H1 (cell line): ENCODE measurements around the gene TBCA. TPM values are rescaled to one million over a fixed set of nuclear protein-coding genes. Genes with fewer than 3 reads are reported as not detected.

ENCODE experiments used
- CTCF ChIA-PET: fragments of 300-600 bp; sonication (Branson Sonifier 250); formaldehyde crosslinking; loops from one replicate; lab custom pipeline; 2021; ENCODE audit not compliant: partially characterized antibody; lab: Charles Lee
- POLR2A ChIA-PET: fragments of 300-600 bp; sonication (Branson Sonifier 250); formaldehyde crosslinking; loops from one replicate; lab custom pipeline; 2021; ENCODE audit warnings: inconsistent platforms; ENCODE audit not compliant: partially characterized antibody; lab: Charles Lee
- DNase-seq, 2 experiments: peaks; one replicate each; pipeline versions ENCODE4 v3.0.0 to v3.0.0-alpha.2; 2010 to 2022; ENCODE audit warnings: low spot score in 2 of 2, low read depth in 1 of 2, mixed read lengths in 1 of 2
- FAIRE-seq: peaks from 2 replicates; lab custom pipeline; 2011; peaks lifted over from hg19 to GRCh38; lab: Jason Lieb, UNC
- H2AFZ ChIP-seq: 2 replicates; pipeline ENCODE4 v1.8.1; 2012; ENCODE audit warnings: low read length, inconsistent platforms
- H2AK5ac ChIP-seq: 2 replicates; pipeline ENCODE4 v1.6.1; 2013; ENCODE audit warnings: low read depth, low read length
- H2BK120ac ChIP-seq: replicated peaks from 2 replicates; pipeline ENCODE3; 2013; ENCODE audit warnings: low read depth, low read length, inconsistent platforms
- H2BK12ac ChIP-seq: 2 replicates; pipeline ENCODE4 v1.6.1; 2013; ENCODE audit warnings: low read depth, low read length
- H2BK15ac ChIP-seq: 2 replicates; pipeline ENCODE4 v1.6.1; 2013; ENCODE audit warnings: low read length
- H2BK20ac ChIP-seq: 2 replicates; pipeline ENCODE4 v1.6.1; 2013; ENCODE audit warnings: low read length
- H2BK5ac ChIP-seq: 2 replicates; pipeline ENCODE4 v1.6.1; 2013; ENCODE audit warnings: low read depth, low read length
- H3K14ac ChIP-seq: 2 replicates; pipeline ENCODE4 v1.6.1; 2013; ENCODE audit warnings: inconsistent platforms; ENCODE audit not compliant: insufficient read length
- H3K18ac ChIP-seq: 2 replicates; pipeline ENCODE4 v1.6.1; 2013; ENCODE audit warnings: low read length; ENCODE audit errors: extremely low read depth
- H3K23ac ChIP-seq: 2 replicates; pipeline ENCODE4 v1.6.1; 2013; ENCODE audit warnings: inconsistent platforms; ENCODE audit not compliant: insufficient read length
- H3K23me2 ChIP-seq: 2 replicates; pipeline ENCODE4 v1.6.1; 2013; ENCODE audit warnings: low read depth, low read length
- H3K27ac ChIP-seq: 2 replicates; pipeline ENCODE4 v1.6.1; 2011; ENCODE audit warnings: low read depth, low read length, inconsistent platforms
- H3K27me3 ChIP-seq, 4 experiments: replicated peaks in 1 of 4; 1 replicate in 1 of 4; 2 replicates in 3 of 4; pipeline versions ENCODE4 v1.6.1 to v1.8.1; 2011 to 2013; ENCODE audit warnings: low read length in 3 of 4, mild to moderate bottlenecking in 3 of 4, inconsistent platforms in 2 of 4, mixed read lengths in 2 of 4, moderate library complexity in 1 of 4; ENCODE audit not compliant: control insufficient read depth in 3 of 4, insufficient read depth in 3 of 4; ENCODE audit errors: extremely low read depth in 1 of 4
- H3K36me3 ChIP-seq, 4 experiments: 2 replicates each; pipeline versions ENCODE4 v1.6.1 to v1.8.1; 2011 to 2013; ENCODE audit warnings: mild to moderate bottlenecking in 4 of 4, low read length in 3 of 4, moderate library complexity in 2 of 4, control low read depth in 1 of 4, inconsistent platforms in 1 of 4; ENCODE audit not compliant: insufficient read depth in 4 of 4, control insufficient read depth in 2 of 4
- H3K4ac ChIP-seq: replicated peaks from 2 replicates; pipeline ENCODE3; 2013; ENCODE audit warnings: low read length, low read depth, mixed read lengths, inconsistent platforms; ENCODE audit not compliant: insufficient read length
- H3K4me1 ChIP-seq, 4 experiments: replicated peaks in 1 of 4; 1 replicate in 1 of 4; 2 replicates in 3 of 4; pipeline versions ENCODE4 v1.6.1 to v1.8.1; 2011 to 2013; ENCODE audit warnings: low read length in 3 of 4, inconsistent platforms in 2 of 4, mixed read lengths in 1 of 4; ENCODE audit not compliant: insufficient read depth in 4 of 4, control insufficient read depth in 3 of 4
- H3K4me2 ChIP-seq, 2 experiments: 2 replicates each; pipeline versions ENCODE4 v1.6.1 to v1.8.1; 2011 to 2013; ENCODE audit warnings: low read depth in 2 of 2, low read length in 2 of 2, control low read depth in 1 of 2, inconsistent platforms in 1 of 2, mild to moderate bottlenecking in 1 of 2; ENCODE audit not compliant: insufficient read depth in 1 of 2
- H3K4me3 ChIP-seq, 4 experiments: fragments of 200-600, 300-600 bp in 1 of 4; sonication (generic), shearing (Covaris generic), sonication (Bioruptor Twin) in 1 of 4; 2 replicates each; pipeline versions ENCODE4 v1.5.1 to v1.8.1; 2011 to 2016; ENCODE audit warnings: low read length in 4 of 4, low read depth in 3 of 4, control low read depth in 2 of 4, inconsistent platforms in 2 of 4, mild to moderate bottlenecking in 2 of 4, mixed read lengths in 1 of 4, moderate library complexity in 1 of 4; ENCODE audit not compliant: insufficient read depth in 2 of 4; ENCODE audit errors: extremely low read depth in 1 of 4
- H3K56ac ChIP-seq: replicated peaks from 2 replicates; pipeline ENCODE3; 2013; ENCODE audit warnings: low read depth, mild to moderate bottlenecking, mixed read lengths, low read length, inconsistent platforms; ENCODE audit not compliant: insufficient read length
- H3K79me1 ChIP-seq: 2 replicates; pipeline ENCODE4 v1.6.1; 2013; ENCODE audit warnings: low read depth, low read length, control low read depth
- H3K79me2 ChIP-seq, 2 experiments: 2 replicates each; pipeline versions ENCODE4 v1.6.1 to v1.8.1; 2012 to 2013; ENCODE audit warnings: low read length in 2 of 2, mild to moderate bottlenecking in 2 of 2, inconsistent platforms in 1 of 2; ENCODE audit not compliant: insufficient read depth in 2 of 2, control insufficient read depth in 1 of 2
- H3K9ac ChIP-seq, 4 experiments: replicated peaks in 1 of 4; 1 replicate in 1 of 4; 2 replicates in 3 of 4; pipeline versions ENCODE4 v1.6.1 to v1.8.1; 2011 to 2013; ENCODE audit warnings: low read depth in 3 of 4, low read length in 3 of 4, control low read depth in 2 of 4, mild to moderate bottlenecking in 2 of 4, moderate library complexity in 2 of 4, inconsistent platforms in 1 of 4; ENCODE audit errors: extremely low read depth in 1 of 4
- H3K9me3 ChIP-seq, 2 experiments: 2 replicates each; pipeline versions ENCODE4 v1.6.1 to v1.8.1; 2012 to 2013; ENCODE audit warnings: mild to moderate bottlenecking in 2 of 2, moderate library complexity in 2 of 2, control low read depth in 1 of 2, inconsistent platforms in 1 of 2, low read depth in 1 of 2, low read length in 1 of 2, mixed read lengths in 1 of 2; ENCODE audit not compliant: insufficient read depth in 2 of 2
- H4K20me1 ChIP-seq, 2 experiments: replicated peaks in 1 of 2; 2 replicates each; pipeline versions ENCODE3 to v1.8.1; 2011 to 2013; ENCODE audit warnings: inconsistent platforms in 2 of 2, low read length in 2 of 2, mild to moderate bottlenecking in 1 of 2; ENCODE audit not compliant: insufficient read depth in 2 of 2, control insufficient read depth in 1 of 2
- H4K5ac ChIP-seq: 2 replicates; pipeline ENCODE4 v1.6.1; 2013; ENCODE audit warnings: low read length, low read depth, mixed read lengths, inconsistent platforms; ENCODE audit not compliant: insufficient read length
- H4K8ac ChIP-seq: 2 replicates; pipeline ENCODE4 v1.8.0; 2013; ENCODE audit warnings: mild to moderate bottlenecking, moderate library complexity, low read length, inconsistent platforms; ENCODE audit not compliant: insufficient read depth; ENCODE audit errors: extremely low read depth
- H4K91ac ChIP-seq: replicated peaks from 2 replicates; pipeline ENCODE3; 2013; ENCODE audit warnings: low read length, mixed read lengths, inconsistent platforms; ENCODE audit not compliant: insufficient read length
- ASH2L ChIP-seq: fragments of 200-600, 300-600 bp; sonication (generic); IDR thresholded peaks from one replicate; pipeline ENCODE4 v1.7.1; 2017; ENCODE audit warnings: low read length
- CBX8 ChIP-seq: fragments of 300-800, 300-1000 bp; sonication (generic); IDR thresholded peaks from 2 replicates; pipeline ENCODE4 v1.7.1; 2016; ENCODE audit warnings: low read depth, low read length, borderline replicate concordance
- HDAC2 ChIP-seq, 2 experiments: fragments of 300-600 bp in 1 of 2; sonication (generic) in 1 of 2; IDR thresholded peaks; 2 replicates each; pipeline ENCODE4 v1.6.1; 2011 to 2012; ENCODE audit warnings: low read depth in 2 of 2, low read length in 2 of 2, mild to moderate bottlenecking in 2 of 2, moderate library complexity in 2 of 2, borderline replicate concordance in 1 of 2, inconsistent platforms in 1 of 2
- KDM5A ChIP-seq: fragments of 200-600 bp; IDR thresholded peaks from 2 replicates; pipeline ENCODE4 v1.7.1; 2012; ENCODE audit warnings: mild to moderate bottlenecking, low read length, inconsistent platforms, mixed read lengths
- NANOG ChIP-seq: IDR thresholded peaks from 2 replicates; pipeline ENCODE4 v1.6.1; 2011; ENCODE audit warnings: low read length, low read depth, mild to moderate bottlenecking, inconsistent platforms; ENCODE audit not compliant: insufficient read depth, poor library complexity, severe bottlenecking
- PHF8 ChIP-seq: fragments of 200-600 bp; sonication (generic); conservative IDR thresholded peaks from 2 replicates; pipeline ENCODE4 v1.7.1; 2012; ENCODE audit warnings: low read depth, mild to moderate bottlenecking, inconsistent platforms, low read length, moderate library complexity
- RNF2 ChIP-seq: fragments of 200-900, 300-1000 bp; sonication (generic); IDR thresholded peaks from 2 replicates; pipeline ENCODE4 v1.7.1; 2016; ENCODE audit warnings: borderline replicate concordance, low read depth, mild to moderate bottlenecking, antibody characterized with exemption, low read length; ENCODE audit not compliant: poor library complexity, severe bottlenecking; ENCODE audit errors: missing control alignments
- SRF ChIP-seq: IDR thresholded peaks from 2 replicates; pipeline ENCODE4 v1.6.1; 2011; ENCODE audit warnings: mild to moderate bottlenecking, low read depth, low read length, moderate library complexity
- WGBS, 2 experiments: shearing (Covaris generic) in 1 of 2; methylation state at CpG; one replicate each; pipeline versions ENCODE4 v1.1.6 to v1.1.7; 2013 to 2015; ENCODE audit warnings: low lambda C conversion rate in 2 of 2, mixed read lengths in 2 of 2, inconsistent platforms in 1 of 2, low coverage in 1 of 2, missing lambda C conversion rate in 1 of 2; ENCODE audit not compliant: insufficient replicate concordance in 2 of 2, insufficient coverage in 1 of 2, insufficient read length in 1 of 2; ENCODE audit errors: extremely low coverage in 1 of 2, missing lambda C conversion rate in 1 of 2; 5-methylcytosine and 5-hydroxymethylcytosine counted together
- polyA plus RNA-seq, 7 experiments: library from polyadenylated mRNA; depleted of rRNA in 3 of 7; stranded (reverse) in 5 of 7; unstranded in 2 of 7; fragments of >200 nt in 5 of 7; fragments of 200-250 nt in 2 of 7; gene quantifications; 1 replicate in 5 of 7; 2 replicates in 1 of 7; 4 replicates in 1 of 7; pipeline versions ENCODE4 v1.2.1 to v1.2.3, GENCODE V29; 2011 to 2013; ENCODE audit warnings: missing spikeins in 2 of 7, mixed read lengths in 2 of 7
- total RNA-seq: library from RNA; stranded (reverse); fragmentation: NEBNext Ultra II Directional; extraction: Animal tissue kit (Norgen Biotek cat#: 25700); gene quantifications from 2 replicates; pipeline ENCODE4 v1.2.1, GENCODE V29; 2021

TBCA gene
- total and polyA plus RNA-seq, 2 of the 8 experiments (the other 6 are each of a cell fraction or from before 2014, with no cell fraction given), result 55.7 to 320 TPM

- Histone ChIP-seq H2BK120ac (no peak overlapping the region), H3K23ac (no peak overlapping the region), H3K23me2 (no peaks in the 10 kb centered on the region), H3K18ac (no peak overlapping the region), H2AFZ (no peak overlapping the region), H2AK5ac (no peak overlapping the region), H4K91ac (no peak overlapping the region), H3K4me1 (peaks cover 0 to 4% (median 0%) of the 10 kb centered on the region in 4 experiments; a peak in 1 of 7 replicates), H3K79me1 (peaks cover 2% of the 10 kb centered on the region; the same call in 1 of the 2 replicates), H2BK20ac (no peak overlapping the region), H2BK5ac (no peak overlapping the region), H3K4me2 (no peak overlapping the region), H3K9ac (no peak overlapping the region), H2BK15ac (no peak overlapping the region), H3K14ac (no peak overlapping the region), H3K27ac (no peak overlapping the region), H4K5ac (no peak overlapping the region), H3K4me3 (no peak overlapping the region), H2BK12ac (no peak overlapping the region), H3K4ac (no peak overlapping the region), H4K8ac (no peak overlapping the region), H3K36me3 (no peaks in the 10 kb centered on the region), H3K9me3 (no peaks in the 10 kb centered on the region), H4K20me1 (peaks cover 10 to 12% of the 10 kb centered on the region in 2 experiments), H3K56ac (no peak overlapping the region), H3K27me3 (no peaks in the 10 kb centered on the region), H3K79me2 (peaks cover 0 to 93% of the 10 kb centered on the region in 2 experiments; a peak in 2 of 4 replicates)
- DNase-seq (no peak), FAIRE-seq (no peak)
- ChIA-PET CTCF (interaction anchor here (0.9 to 1.9 kb wide), 4 partner anchors 9 to 424 kb away, joined by 3 to 5 read pairs (median 4); no protein-coding TSS in a partner anchor), POLR2A (interaction anchor here (0.6 to 1.3 kb wide), 2 partner anchors 10 to 90 kb away, joined by 3 read pairs; no protein-coding TSS in a partner anchor)
- 89% methylated on average over 3 of the region's 3 CpGs; no CpG with 5 or more reads in 1 of the 2 experiments for WGBS, 2 experiments
- TF ChIP-seq CBX8 (no peak), ASH2L (no peak), HDAC2 (IDR thresholded peaks at IDR 0.05; ENCODE audit: borderline replicate concordance in 1 of 2, low read depth in 2 of 2, low read length in 2 of 2) (no peak), PHF8 (no peak), NANOG (no peak), RNF2 (no peak), SRF (no peak), KDM5A (no peak)
Observed at GRCh38 chr5:77743181-77743580, 33.0 kb downstream of the TBCA start.
